Lower leg skin (tissue), 3 donors: ENCODE data around the gene CNOT10.

ENCODE experiments used
- CTCF ChIP-seq, 3 donors: fragments of 450-650 bp; IDR thresholded peaks; one replicate each; pipeline ENCODE4 v1.5.1; 2016; ENCODE audit warnings: antibody characterized with exemption in 3 of 3, mild to moderate bottlenecking in 3 of 3, moderate library complexity in 2 of 3
- POLR2A ChIP-seq, 2 donors: fragments of 450-650 bp; IDR thresholded peaks; one replicate each; pipeline ENCODE4 v1.6.1; 2016 to 2017; ENCODE audit warnings: antibody characterized with exemption in 2 of 2, mild to moderate bottlenecking in 1 of 2, moderate library complexity in 1 of 2

- TF ChIP-seq CTCF (IDR thresholded peaks at IDR 0.05) (no peak), POLR2A (IDR thresholded peaks at IDR 0.05) (no peak)
Observed at GRCh38 chr3:32813180-32813579, 128.2 kb downstream of the CNOT10 start.
